GM12878 (cell line): ENCODE results near the gene OR2S2. TPM values are rescaled to one million over a fixed set of nuclear protein-coding genes. Genes with fewer than 3 reads are reported as not detected.

ENCODE experiments used
- ATAC-seq: fragments of 200-7000 bp; cut with Tn5 transposase; 3 replicates; pipeline ENCODE4 v1.9.1; 2020; ENCODE audit warnings: mild to moderate bottlenecking, moderate library complexity
- BruUV-seq: library from RNA; stranded (reverse); fragments of 400-500 nt; replicated peaks from 2 replicates; lab custom pipeline; 2021; lab: Mats Ljungman, UMichigan
- CTCF ChIA-PET: fragments of 300-600 bp; sonication (Branson Sonifier 250); formaldehyde crosslinking; extraction: SDS; loops from one replicate; lab custom pipeline; 2021; ENCODE audit warnings: inconsistent platforms; lab: Yijun Ruan, JAX
- POLR2A ChIA-PET: fragments of 350-600 bp; formaldehyde crosslinking; extraction: SDS; loops from one replicate; lab custom pipeline; 2021; ENCODE audit warnings: inconsistent platforms; lab: Charles Lee
- RAD21 ChIA-PET: fragments of 300-600 bp; sonication (Branson Sonifier 250); formaldehyde crosslinking; loops from one replicate; lab custom pipeline; 2023; ENCODE audit warnings: antibody characterized with exemption; ENCODE audit not compliant: unreplicated experiment; lab: Charles Lee
- SMC1A ChIA-PET: fragments of 300-600 bp; sonication (Branson Sonifier 250); formaldehyde crosslinking; loops from one replicate; lab custom pipeline; 2023; ENCODE audit not compliant: unreplicated experiment, uncharacterized antibody; lab: Charles Lee
- DNase-seq: peaks from one replicate; pipeline ENCODE4 v3.0.0-alpha.2; 2011; ENCODE audit warnings: low read depth, low spot score
- FAIRE-seq: peaks from 3 replicates; lab custom pipeline; 2011; peaks lifted over from hg19 to GRCh38; lab: Jason Lieb, UNC
- H2AFZ ChIP-seq: 2 replicates; pipeline ENCODE4 v1.6.0; 2011; ENCODE audit warnings: low read depth, low read length, control low read depth; ENCODE audit not compliant: control insufficient read depth
- H3K27ac ChIP-seq: 2 replicates; pipeline ENCODE4 v1.5.1; 2011; ENCODE audit warnings: control low read depth; ENCODE audit not compliant: control insufficient read depth, insufficient read depth
- H3K27me3 ChIP-seq, 2 experiments: replicated peaks in 1 of 2; 2 replicates each; pipeline versions ENCODE4 v1.6.0 to v1.6.1; 2011; ENCODE audit warnings: low read length in 1 of 2; ENCODE audit not compliant: control insufficient read depth in 2 of 2, insufficient read depth in 2 of 2
- H3K36me3 ChIP-seq, 2 experiments: 2 replicates each; pipeline ENCODE4 v1.5.1; 2011; ENCODE audit warnings: low read length in 1 of 2; ENCODE audit not compliant: control insufficient read depth in 2 of 2, insufficient read depth in 2 of 2
- H3K4me1 ChIP-seq: 2 replicates; pipeline ENCODE4 v1.6.1; 2011; ENCODE audit warnings: mild to moderate bottlenecking, low read length, moderate library complexity, mixed read lengths; ENCODE audit not compliant: control insufficient read depth, insufficient read depth
- H3K4me2 ChIP-seq: 2 replicates; pipeline ENCODE4 v1.6.0; 2011; ENCODE audit warnings: control low read depth; ENCODE audit not compliant: control insufficient read depth, insufficient read depth
- H3K4me3 ChIP-seq: fragments of 200-600 bp; sonication (generic); 2 replicates; pipeline ENCODE4 v1.5.1; 2016
- H3K79me2 ChIP-seq: 2 replicates; pipeline ENCODE4 v1.6.0; 2011; ENCODE audit warnings: low read length; ENCODE audit not compliant: control insufficient read depth, insufficient read depth
- H3K9ac ChIP-seq: 2 replicates; pipeline ENCODE4 v1.8.0; 2011; ENCODE audit warnings: low read length, control low read depth, mixed read lengths; ENCODE audit not compliant: control insufficient read depth, insufficient read depth
- H3K9me3 ChIP-seq: replicated peaks from 3 replicates; pipeline ENCODE4 v1.5.1; 2011; ENCODE audit warnings: mild to moderate bottlenecking, low read length; ENCODE audit not compliant: control insufficient read depth, insufficient read depth
- H4K20me1 ChIP-seq: 2 replicates; pipeline ENCODE4 v1.6.0; 2011; ENCODE audit not compliant: control insufficient read depth, insufficient read depth
- BHLHE40 ChIP-seq, 2 experiments: fragments of 450-650 bp in 1 of 2; IDR thresholded peaks; 2 replicates each; pipeline ENCODE4 v1.6.1; 2011 to 2017; ENCODE audit warnings: low read depth in 2 of 2, borderline replicate concordance in 1 of 2, improper control_type of control experiment in 1 of 2, low read length in 1 of 2, mild to moderate bottlenecking in 1 of 2
- CHD2 ChIP-seq: IDR thresholded peaks from 2 replicates; pipeline ENCODE4 v1.6.1; 2011; ENCODE audit warnings: low read depth, low read length, improper control_type of control experiment, borderline replicate concordance
- CHD4 ChIP-seq: fragments of 200-600 bp; sonication (generic); IDR thresholded peaks from 2 replicates; pipeline ENCODE4 v1.6.1; 2016; ENCODE audit warnings: mild to moderate bottlenecking
- CREB1 ChIP-seq: IDR thresholded peaks from 2 replicates; pipeline ENCODE4 v1.6.1; 2012; ENCODE audit warnings: low read depth, mild to moderate bottlenecking, inconsistent platforms
- ELK1 ChIP-seq: IDR thresholded peaks from 2 replicates; pipeline ENCODE4 v1.6.1; 2012; ENCODE audit warnings: low read depth, low read length, improper control_type of control experiment
- FOXM1 ChIP-seq: IDR thresholded peaks from 2 replicates; pipeline ENCODE4 v1.6.1; 2012; ENCODE audit warnings: low read depth, mild to moderate bottlenecking, inconsistent platforms, low read length, moderate library complexity
- HCFC1 ChIP-seq: fragments of 150-350 bp; IDR thresholded peaks from 2 replicates; pipeline ENCODE4 v1.6.1; 2014; ENCODE audit warnings: low read length
- HDAC6 ChIP-seq: fragments of 200-600 bp; sonication (generic); IDR thresholded peaks from one replicate; pipeline ENCODE4 v1.8.0; 2017; ENCODE audit warnings: antibody characterized with exemption; ENCODE audit not compliant: unreplicated experiment
- NR2C2 ChIP-seq: IDR thresholded peaks from 2 replicates; pipeline ENCODE4 v1.6.1; 2011; ENCODE audit warnings: borderline replicate concordance, low read depth; ENCODE audit not compliant: control insufficient read depth, insufficient read length
- PBX3 ChIP-seq: IDR thresholded peaks from 2 replicates; pipeline ENCODE4 v1.6.1; 2011; ENCODE audit warnings: mild to moderate bottlenecking, low read depth, low read length, moderate library complexity; ENCODE audit not compliant: insufficient replicate concordance
- RELA ChIP-seq: fragments of 450-650 bp; IDR thresholded peaks from 2 replicates; pipeline ENCODE4 v1.8.0; 2014; ENCODE audit warnings: borderline replicate concordance; ENCODE audit not compliant: partially characterized antibody
- SREBF2 ChIP-seq: IDR thresholded peaks from 2 replicates; pipeline ENCODE4 v1.6.1; 2012; ENCODE audit warnings: mild to moderate bottlenecking, low read length
- ZNF687 ChIP-seq: fragments of 450-650 bp; IDR thresholded peaks from 2 replicates; pipeline ENCODE4 v1.6.1; 2017; ENCODE audit warnings: mild to moderate bottlenecking, moderate library complexity
- WGBS: methylation state at CpG from one replicate; pipeline ENCODE4 v1.1.6; 2016; ENCODE audit warnings: low lambda C conversion rate; ENCODE audit not compliant: insufficient replicate concordance, insufficient coverage; ENCODE audit errors: missing lambda C conversion rate; 5-methylcytosine and 5-hydroxymethylcytosine counted together
- in situ Hi-C: fragments of 300-500 bp; cut with MboI; formaldehyde crosslinking; loops from 9 replicates; pipeline ENCODE4 v1.14.3; 2018; ENCODE audit warnings: mixed read lengths
- intact Hi-C: fragments of 100-400 bp; cut with micrococcal nuclease; formaldehyde crosslinking; loops from one replicate; pipeline ENCODE4 v1.14.2; 2022; ENCODE audit not compliant: unreplicated experiment
- polyA plus RNA-seq, 11 experiments: library from polyadenylated mRNA; depleted of rRNA in 4 of 11; unstranded in 6 of 11; stranded (reverse) in 5 of 11; fragments of >200 nt; fragmentation: Nextera tagmentation in 4 of 11; fragmentation: Illumina TruSeq in 1 of 11; extraction: Ambion mirVana in 4 of 11; extraction: Trizol in 1 of 11; gene quantifications; 1 replicate in 1 of 11; 2 replicates in 10 of 11; pipeline versions ENCODE4 v1.2.1 to v1.2.3, GENCODE V29; 2011 to 2016; ENCODE audit warnings: inconsistent platforms in 2 of 11, missing spikeins in 2 of 11, low read depth in 1 of 11
- total RNA-seq, 4 experiments: library from RNA; depleted of rRNA in 3 of 4; stranded (reverse); fragments of >200 nt in 3 of 4; fragmentation: Illumina TruSeq in 1 of 4; extraction: Trizol in 1 of 4; gene quantifications; 2 replicates each; pipeline versions ENCODE4 v1.2.1 to v1.2.3, GENCODE V29; 2013 to 2021

Gene OR2S2
- total and polyA plus RNA-seq, 10 of the 15 experiments (the other 5 are each of a cell fraction or from before 2014, with no cell fraction given): not detected

- no peak for TF ChIP-seq ELK1
Observed at GRCh38 chr9:35929453-35929718, 28.6 kb downstream of the OR2S2 start (continued).

- intact Hi-C loops (no loop called here), in situ Hi-C loops (no loop called here)
- H3K9me3 ChIP-seq: no peaks in the 10 kb centered on the region
- no peaks in the 10 kb centered on the region; a peak in 2 of 4 replicates for H3K27me3 ChIP-seq
- H3K36me3 ChIP-seq: no peaks in the 10 kb centered on the region
- no peak overlapping the region for H3K27ac ChIP-seq
- no TSS peak for BruUV-seq
- ChIA-PET SMC1A (interaction anchor here (0.6 kb wide), 1 partner anchor 12 kb away, joined by 3 read pairs; no protein-coding TSS in a partner anchor), POLR2A (no interaction called here), CTCF (no interaction called here), RAD21 (no interaction called here)
- no peak overlapping the region for H2AFZ ChIP-seq
- 59% methylated on average over 9 of the region's 9 CpGs for WGBS
- no peaks in the 10 kb centered on the region for H3K79me2 ChIP-seq
- DNase-seq (no peak), ATAC-seq (no peak), FAIRE-seq (no peak)
- no peaks in the 10 kb centered on the region for H4K20me1 ChIP-seq
- H3K4me2 ChIP-seq: no peak overlapping the region
- no peak overlapping the region for H3K9ac ChIP-seq
- TF ChIP-seq RELA: no peak
- TF ChIP-seq HCFC1: no peak
- no peak for TF ChIP-seq FOXM1
- TF ChIP-seq HDAC6: no peak
- TF ChIP-seq PBX3: no peak
- TF ChIP-seq CREB1: no peak
- TF ChIP-seq CHD4: no peak
- no peak for TF ChIP-seq ZNF687
- TF ChIP-seq SREBF2: no peak
- no peak for TF ChIP-seq CHD2
- no peak for TF ChIP-seq NR2C2
- no peak for TF ChIP-seq BHLHE40 (IDR thresholded peaks at IDR 0.05; ENCODE audit: borderline replicate concordance in 1 of 2, low read depth in 2 of 2, low read length in 1 of 2)
- H3K4me3 ChIP-seq: no peak overlapping the region
- H3K4me1 ChIP-seq: no peaks in the 10 kb centered on the region
Observed at GRCh38 chr9:35928591-35929452, 29.1 kb downstream of the OR2S2 start.
